ENCODE data around the gene ACAD8.
"Not testable (repeated sequence)": the region's sequence is repeated elsewhere in the genome, so short reads cannot be mapped to it uniquely, and the experiment has no call there.

The ACAD8 gene

GRCh38 chr11:134238956-134239355, 14.4 kb upstream of the ACAD8 start:
- H3K4me3 ChIP-seq (ENCODE audit: low read depth, low read length): no peak overlapping the region

- H3K4me3 ChIP-seq (ENCODE audit: low read depth, low read length): no peak overlapping the region
Measured at GRCh38 chr11:134240592-134240991, 12.8 kb upstream of the ACAD8 start.

GRCh38 chr11:134242376-134242775, 11.0 kb upstream of the ACAD8 start:
- no peak overlapping the region for H3K4me3 ChIP-seq (ENCODE audit: low read depth, low read length)

GRCh38 chr11:134243913-134244312, 9.5 kb upstream of the ACAD8 start:
- H3K4me3 ChIP-seq (ENCODE audit: low read depth, low read length): no peak overlapping the region

- H3K4me3 ChIP-seq (ENCODE audit: low read depth, low read length): no peak overlapping the region
Measured at GRCh38 chr11:134244593-134244992, 8.8 kb upstream of the ACAD8 start.

GRCh38 chr11:134245434-134245833, 7.9 kb upstream of the ACAD8 start:
- H3K4me3 ChIP-seq (ENCODE audit: low read depth, low read length): no peak overlapping the region

- H3K4me3 ChIP-seq (ENCODE audit: low read depth, low read length): no peak overlapping the region
Measured at GRCh38 chr11:134246100-134246499, 7.3 kb upstream of the ACAD8 start.

GRCh38 chr11:134246678-134247077, 6.7 kb upstream of the ACAD8 start:
- H3K4me3 ChIP-seq (ENCODE audit: low read depth, low read length): no peak overlapping the region

- no peak overlapping the region for H3K4me3 ChIP-seq (ENCODE audit: low read depth, low read length)
Measured at GRCh38 chr11:134248910-134249480, 4.4 kb upstream of the ACAD8 start.

- H3K4me3 ChIP-seq (ENCODE audit: low read depth, low read length): no peak overlapping the region
Measured at GRCh38 chr11:134250246-134250645, 3.1 kb upstream of the ACAD8 start.

- no peak overlapping the region for H3K4me3 ChIP-seq (ENCODE audit: low read depth, low read length)
Measured at GRCh38 chr11:134250675-134251074, 2.7 kb upstream of the ACAD8 start.

- peak overlapping the region; percentile 91 for H3K4me3 ChIP-seq (ENCODE audit: low read depth, low read length)
Measured at GRCh38 chr11:134252346-134253187, 801 bp upstream of the ACAD8 start.

GRCh38 chr11:134254433-134255183, 1.2 kb downstream of the ACAD8 start:
- H3K4me3 ChIP-seq (ENCODE audit: low read depth, low read length): peak overlapping the region; percentile 91

- H3K4me3 ChIP-seq (ENCODE audit: low read depth, low read length): not testable (repeated sequence)
Measured at GRCh38 chr11:134255184-134255561, 1.8 kb downstream of the ACAD8 start.

- H3K4me3 ChIP-seq (ENCODE audit: low read depth, low read length): no peak overlapping the region
Measured at GRCh38 chr11:134257101-134257500, 3.7 kb downstream of the ACAD8 start.

- H3K4me3 ChIP-seq (ENCODE audit: low read depth, low read length): no peak overlapping the region
Measured at GRCh38 chr11:134258577-134258976, 5.2 kb downstream of the ACAD8 start.

GRCh38 chr11:134260503-134260902, 7.1 kb downstream of the ACAD8 start:
- no peak overlapping the region for H3K4me3 ChIP-seq (ENCODE audit: low read depth, low read length)

- no peak overlapping the region for H3K4me3 ChIP-seq (ENCODE audit: low read depth, low read length)
Measured at GRCh38 chr11:134260983-134261382, 7.6 kb downstream of the ACAD8 start.

- H3K4me3 ChIP-seq (ENCODE audit: low read depth, low read length): no peak overlapping the region
Measured at GRCh38 chr11:134261626-134262488, 8.5 kb downstream of the ACAD8 start.

GRCh38 chr11:134264966-134265764, 11.8 kb downstream of the ACAD8 start:
- H3K4me3 ChIP-seq (ENCODE audit: low read depth, low read length): no peak overlapping the region
